HG03135 (cell line): Measurements from ENCODE around the gene PER2.
"Not testable (repeated sequence)": the region's sequence is repeated elsewhere in the genome, so short reads cannot be mapped to it uniquely, and the experiment has no call there.

ENCODE experiments used
- ATAC-seq: cut with Tn5 transposase; IDR thresholded peaks from one replicate; pipeline ENCODE4 v1.9.1; 2021; ENCODE audit warnings: mild to moderate bottlenecking, moderate library complexity; ENCODE audit not compliant: unreplicated experiment

The PER2 gene

GRCh38 chr2:238310721-238311120 is 22.3 kb upstream of the PER2 start:
- not testable (repeated sequence) for ATAC-seq

DNA sequence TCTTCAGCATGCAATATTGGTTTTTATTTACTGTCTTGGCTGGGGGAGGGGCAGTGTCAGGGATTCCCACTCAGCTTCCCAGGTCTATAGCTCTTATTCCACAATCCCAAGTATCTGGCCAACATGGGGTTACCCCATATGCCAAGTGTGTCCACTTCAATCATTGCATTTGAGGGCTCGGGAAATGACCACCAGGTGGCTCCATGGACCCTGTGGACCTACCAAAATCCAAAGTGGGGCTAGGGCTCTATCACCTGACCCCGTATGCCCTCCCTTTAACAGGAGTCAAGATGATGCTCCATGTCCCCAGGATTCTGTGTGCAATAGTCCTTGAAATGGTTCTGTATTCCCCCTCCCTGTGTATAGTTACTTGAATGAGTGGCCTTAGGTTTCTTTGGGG is 19.8 kb upstream of the PER2 start:
- ATAC-seq, result no peak

DNA sequence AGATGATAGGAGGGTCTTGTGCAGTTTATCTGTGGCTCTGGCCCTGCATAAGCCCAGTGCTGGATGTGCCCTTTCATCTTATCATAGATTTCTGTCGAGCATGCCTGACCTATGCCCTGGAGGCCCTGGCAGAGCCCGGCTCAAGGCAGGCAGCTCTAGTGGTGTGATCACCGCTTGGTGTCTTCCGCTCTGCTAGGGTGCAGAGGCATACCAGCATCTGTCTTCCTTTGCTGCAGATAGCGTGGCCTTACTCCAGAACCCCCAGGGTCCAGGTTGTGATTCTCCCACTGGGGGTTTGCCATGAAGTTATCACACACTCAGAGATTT is 18.2 kb upstream of the PER2 start:
- no peak for ATAC-seq

- ATAC-seq, result no peak
Measured at GRCh38 chr2:238305965-238306671, 17.7 kb upstream of the PER2 start.

- no peak for ATAC-seq
Measured at GRCh38 chr2:238305092-238305862, 16.9 kb upstream of the PER2 start.

DNA sequence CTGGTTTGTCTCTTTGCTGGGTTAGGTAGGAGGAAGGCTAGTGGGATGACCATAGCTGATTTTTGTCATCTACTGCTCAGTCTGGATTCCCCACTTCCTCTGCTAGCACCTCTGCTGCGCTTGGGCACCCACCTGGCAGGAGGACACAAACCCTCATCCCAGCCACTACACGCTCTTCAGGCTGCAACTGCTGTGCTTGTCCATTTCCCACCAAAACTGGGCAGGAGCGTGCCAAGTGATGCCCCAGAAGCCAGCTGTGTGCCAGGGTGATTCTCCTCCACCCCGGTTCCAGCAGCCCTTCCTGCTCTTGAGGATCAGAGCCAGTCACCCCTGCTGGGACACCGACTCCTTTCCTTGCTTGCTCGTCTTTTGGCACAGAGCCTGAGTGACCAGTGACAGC is 15.7 kb upstream of the PER2 start:
- ATAC-seq, result no peak

GRCh38 chr2:238302751-238303150 is 14.3 kb upstream of the PER2 start:
- ATAC-seq, result no peak

GRCh38 chr2:238302087-238302486 is 13.7 kb upstream of the PER2 start:
- no peak for ATAC-seq

GRCh38 chr2:238299803-238300202 is 11.4 kb upstream of the PER2 start:
- ATAC-seq, result no peak

GRCh38 chr2:238296638-238297457 is 8.4 kb upstream of the PER2 start:
- no peak for ATAC-seq

DNA sequence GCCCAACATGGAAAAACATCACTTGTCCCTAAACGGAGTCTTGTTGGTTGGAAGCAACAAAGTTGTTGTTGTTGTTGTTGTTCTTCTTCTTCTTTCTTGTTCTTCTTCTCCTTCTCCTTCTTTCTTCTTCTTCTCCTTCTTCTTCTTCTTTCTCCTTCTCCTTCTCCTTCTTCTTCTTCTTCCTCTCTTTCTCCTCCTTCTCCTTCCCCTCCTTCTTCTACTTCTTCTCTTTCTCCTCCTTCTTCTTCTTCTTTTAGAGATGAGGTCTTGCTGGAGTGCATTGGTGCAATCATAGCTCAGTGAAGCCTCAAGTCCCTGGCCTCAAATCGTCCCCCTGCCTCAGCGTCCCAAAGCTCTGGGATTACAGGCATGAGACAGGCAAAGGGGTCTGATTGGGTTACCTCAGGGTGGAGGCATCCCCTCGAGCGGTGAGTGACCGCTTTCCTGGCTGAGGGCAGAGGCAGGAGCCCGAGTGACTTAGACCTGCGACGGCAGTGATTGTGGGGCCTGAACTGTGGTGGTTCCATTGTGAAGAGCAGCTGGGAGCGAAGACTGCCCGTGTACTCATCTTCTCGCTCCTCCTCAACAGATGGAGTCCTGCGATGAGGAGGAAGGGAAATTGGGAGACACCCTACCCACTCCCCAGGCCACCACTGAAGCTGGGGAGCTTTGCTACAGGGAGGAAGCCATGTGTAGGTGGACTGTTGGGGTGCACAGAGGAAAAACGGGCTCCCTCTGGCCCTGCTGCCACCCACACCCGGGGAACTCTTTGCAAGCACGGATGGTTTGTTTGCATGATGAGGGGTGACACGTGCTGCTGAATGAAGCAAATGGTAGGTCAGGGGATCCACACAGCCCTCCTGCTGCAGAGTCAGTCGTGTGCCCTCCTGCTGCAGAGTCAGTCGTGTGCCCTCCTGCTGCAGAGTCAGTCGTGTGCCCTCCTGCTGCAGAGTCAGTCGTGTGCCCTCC is 7.0 kb upstream of the PER2 start:
- no peak for ATAC-seq

DNA sequence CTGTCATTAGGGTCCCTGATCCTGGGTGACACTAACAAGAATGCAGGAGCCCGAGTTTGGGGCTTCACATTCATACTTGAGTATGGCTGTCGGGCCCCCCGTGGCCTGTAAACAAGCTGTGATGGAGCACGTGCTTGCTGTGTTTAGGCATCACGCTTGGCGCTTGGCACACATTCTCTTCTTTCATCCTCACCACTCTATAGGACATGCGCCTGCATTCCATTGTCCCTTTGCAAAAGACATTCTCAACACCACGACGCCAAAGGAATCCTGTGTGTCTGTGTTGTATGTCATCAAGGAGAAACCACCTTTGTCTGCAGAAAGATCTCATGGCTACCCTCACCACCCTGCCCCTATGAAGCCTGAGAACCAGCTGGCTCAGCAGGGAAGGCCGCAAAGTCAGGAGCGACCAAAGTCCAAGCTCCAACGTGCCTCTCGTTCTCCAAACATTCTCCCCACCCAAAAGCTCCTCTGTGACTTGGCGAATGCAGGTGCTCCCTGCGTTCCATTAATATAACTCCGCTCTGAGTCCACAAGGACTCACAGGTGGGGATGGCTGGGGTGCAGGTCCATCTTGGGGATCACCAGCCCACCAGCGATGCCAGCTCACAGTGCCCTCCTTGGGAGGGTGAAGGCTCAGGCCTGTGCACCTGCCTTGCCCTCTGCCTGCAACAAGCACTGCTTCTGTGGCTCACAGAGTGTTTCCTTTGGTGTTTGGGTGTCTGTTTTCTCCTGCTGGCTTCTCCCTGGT is 6.2 kb upstream of the PER2 start:
- no peak for ATAC-seq

DNA sequence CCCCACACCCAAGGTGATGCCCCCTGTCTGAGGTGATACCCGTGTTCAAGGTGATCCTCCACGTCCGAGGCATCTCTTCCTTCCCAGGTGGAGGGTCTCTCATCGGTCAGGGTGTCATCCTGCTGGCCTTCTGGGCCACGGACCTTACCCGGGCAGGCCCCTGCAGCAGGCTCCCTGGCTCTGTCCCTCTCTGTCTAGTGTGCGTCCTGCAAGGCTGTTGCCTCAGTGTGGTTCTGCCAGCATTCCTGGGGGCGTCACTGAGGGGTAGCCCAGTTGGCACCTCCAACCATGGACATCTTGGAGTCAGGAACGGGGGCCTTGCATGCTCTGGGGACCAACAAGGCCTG is 5.6 kb upstream of the PER2 start:
- no peak for ATAC-seq

DNA sequence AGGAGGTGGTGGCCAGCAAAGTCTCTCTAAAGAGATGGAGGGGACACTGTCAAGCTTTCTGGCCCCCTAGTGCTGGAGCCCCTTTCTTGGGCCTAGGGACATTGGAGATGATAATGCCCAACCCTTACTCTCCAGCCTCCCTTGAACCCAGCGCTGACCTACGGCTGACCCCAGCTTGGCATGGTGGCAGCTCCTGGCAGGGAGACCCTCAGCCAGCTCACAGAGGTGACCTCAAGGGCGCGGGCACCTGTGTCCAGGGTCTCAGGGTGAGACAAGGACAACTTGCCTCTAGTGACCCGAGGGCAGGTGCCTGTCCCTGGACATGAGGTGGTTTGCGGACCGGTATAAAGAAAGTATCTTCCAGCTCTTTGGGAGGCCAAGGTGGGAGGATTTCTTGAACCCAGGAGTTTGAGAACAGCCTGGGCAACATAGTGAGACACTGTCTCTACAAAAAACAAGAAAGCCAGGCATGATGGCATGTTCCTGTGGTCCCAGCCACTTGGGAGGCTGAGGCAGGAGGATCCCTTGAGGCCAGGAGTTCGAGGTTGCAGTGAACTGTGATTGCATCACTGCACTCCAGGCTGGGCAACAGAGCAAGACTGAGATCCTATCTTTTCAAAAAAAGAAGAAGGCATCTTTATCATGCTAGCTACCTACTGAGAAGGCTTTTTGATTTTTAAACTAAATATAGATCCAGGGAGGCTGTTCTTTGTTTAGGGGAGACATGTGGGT is 3.3 kb upstream of the PER2 start:
- ATAC-seq, result no peak

DNA sequence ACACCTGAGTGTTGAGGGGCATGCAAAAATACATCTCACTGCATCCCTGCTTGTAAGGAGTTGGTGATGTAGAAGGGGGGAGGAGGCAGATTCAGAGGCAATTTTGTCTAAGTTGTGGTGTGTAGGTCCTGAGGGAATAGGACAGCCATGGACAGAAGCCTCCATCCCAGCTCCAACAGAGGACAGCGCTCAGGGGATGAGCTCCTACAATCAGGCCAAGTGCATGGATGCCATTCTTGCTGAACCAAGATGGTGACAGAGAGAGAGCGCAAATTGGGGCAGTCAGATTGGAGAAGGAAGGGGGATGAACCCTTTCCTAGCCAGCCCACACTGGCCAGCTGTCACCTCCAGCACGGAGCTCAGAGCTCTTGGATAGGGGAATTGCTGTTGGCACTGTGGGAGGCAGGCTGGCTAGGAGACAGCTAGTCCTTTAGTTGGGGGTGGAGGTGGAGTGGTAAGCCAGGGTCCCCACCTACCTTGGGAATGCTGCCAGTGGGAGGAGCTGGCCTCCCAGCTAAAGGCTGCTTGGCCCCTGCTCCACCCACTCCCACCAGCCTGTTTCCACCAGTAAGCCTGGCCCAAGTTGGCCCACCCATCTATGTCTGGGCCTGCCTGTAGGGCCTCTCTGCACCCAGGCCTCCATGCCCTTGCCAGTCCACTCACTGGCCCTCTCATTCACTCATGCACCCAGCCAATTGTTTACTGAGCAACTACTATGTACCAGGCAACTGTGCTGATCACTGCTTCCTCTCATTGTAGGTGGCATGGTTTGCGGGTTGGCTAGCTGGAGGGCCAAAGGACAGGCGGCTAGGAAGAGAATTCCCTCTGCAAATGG is 2.5 kb upstream of the PER2 start:
- ATAC-seq, result no peak

DNA sequence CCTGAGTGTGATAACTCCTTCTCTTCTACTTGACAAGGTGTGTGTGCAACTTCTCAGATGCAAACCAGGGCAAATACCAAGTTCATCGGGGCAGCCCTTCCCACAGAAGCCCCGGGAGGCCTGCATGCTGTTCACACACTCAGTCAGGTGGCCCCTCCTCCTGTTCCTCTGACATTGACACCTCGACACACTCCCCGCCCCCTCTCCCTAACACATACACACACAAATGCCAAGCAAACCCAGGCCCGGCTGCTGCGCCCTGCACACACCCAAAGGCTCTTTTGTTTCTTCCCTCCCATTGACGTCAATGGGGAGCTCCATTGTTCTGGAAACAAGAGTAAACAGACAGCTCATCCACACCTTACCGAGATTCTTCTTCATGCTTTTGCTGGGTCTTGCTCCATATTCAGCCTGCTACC is 1.7 kb upstream of the PER2 start:
- ATAC-seq, result no peak

GRCh38 chr2:238289574-238289973 is 1.2 kb upstream of the PER2 start:
- ATAC-seq, result no peak
